Adrenal gland (tissue), 5 donors: Measurements from ENCODE around the gene KDM4C.

Source experiments
- POLR2A ChIP-seq, 2 donors: fragments of 450-650 bp; IDR thresholded peaks; one replicate each; pipeline ENCODE4 v1.6.1; 2017; ENCODE audit warnings: antibody characterized with exemption in 2 of 2, mild to moderate bottlenecking in 2 of 2, moderate library complexity in 1 of 2
- TF ChIP-seq, protein P1 (sequence below), 6 experiments: fragments of 450-650 bp in 4 of 6; fragments of 200-600 bp in 2 of 6; sonication (generic) in 1 of 6; IDR thresholded peaks; 1 replicate in 5 of 6; 2 replicates in 1 of 6; pipeline versions ENCODE4 v1.5.1 to v1.8.0; 2016 to 2021; ENCODE audit warnings: antibody characterized with exemption in 6 of 6, mild to moderate bottlenecking in 2 of 6, moderate library complexity in 1 of 6
- donor health status: DM: no; HTN: no; CAD: no.

- TF ChIP-seq, protein P1, sequence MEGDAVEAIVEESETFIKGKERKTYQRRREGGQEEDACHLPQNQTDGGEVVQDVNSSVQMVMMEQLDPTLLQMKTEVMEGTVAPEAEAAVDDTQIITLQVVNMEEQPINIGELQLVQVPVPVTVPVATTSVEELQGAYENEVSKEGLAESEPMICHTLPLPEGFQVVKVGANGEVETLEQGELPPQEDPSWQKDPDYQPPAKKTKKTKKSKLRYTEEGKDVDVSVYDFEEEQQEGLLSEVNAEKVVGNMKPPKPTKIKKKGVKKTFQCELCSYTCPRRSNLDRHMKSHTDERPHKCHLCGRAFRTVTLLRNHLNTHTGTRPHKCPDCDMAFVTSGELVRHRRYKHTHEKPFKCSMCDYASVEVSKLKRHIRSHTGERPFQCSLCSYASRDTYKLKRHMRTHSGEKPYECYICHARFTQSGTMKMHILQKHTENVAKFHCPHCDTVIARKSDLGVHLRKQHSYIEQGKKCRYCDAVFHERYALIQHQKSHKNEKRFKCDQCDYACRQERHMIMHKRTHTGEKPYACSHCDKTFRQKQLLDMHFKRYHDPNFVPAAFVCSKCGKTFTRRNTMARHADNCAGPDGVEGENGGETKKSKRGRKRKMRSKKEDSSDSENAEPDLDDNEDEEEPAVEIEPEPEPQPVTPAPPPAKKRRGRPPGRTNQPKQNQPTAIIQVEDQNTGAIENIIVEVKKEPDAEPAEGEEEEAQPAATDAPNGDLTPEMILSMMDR (IDR thresholded peaks at IDR 0.05) = no peak
- TF ChIP-seq POLR2A (IDR thresholded peaks at IDR 0.05) = no peak
Measured at GRCh38 chr9:6733831-6734230, 23.9 kb upstream of the KDM4C start.
